Stimulated activated CD8-positive, alpha-beta memory T cell treated with anti-CD3 and anti-CD28 coated beads, Interleukin-2, amount 100 ng/mL, for 1 hour (primary cell): ENCODE results near the gene ANO4.
"Not testable (repeated sequence)": the region's sequence is repeated elsewhere in the genome, so short reads cannot be mapped to it uniquely, and the experiment has no call there.

ENCODE experiments used
- DNase-seq, 2 donors: peaks; one replicate each; pipeline ENCODE4 v3.0.0-alpha.2; 2020; ENCODE audit warnings: low read depth in 2 of 2

The ANO4 gene

DNA sequence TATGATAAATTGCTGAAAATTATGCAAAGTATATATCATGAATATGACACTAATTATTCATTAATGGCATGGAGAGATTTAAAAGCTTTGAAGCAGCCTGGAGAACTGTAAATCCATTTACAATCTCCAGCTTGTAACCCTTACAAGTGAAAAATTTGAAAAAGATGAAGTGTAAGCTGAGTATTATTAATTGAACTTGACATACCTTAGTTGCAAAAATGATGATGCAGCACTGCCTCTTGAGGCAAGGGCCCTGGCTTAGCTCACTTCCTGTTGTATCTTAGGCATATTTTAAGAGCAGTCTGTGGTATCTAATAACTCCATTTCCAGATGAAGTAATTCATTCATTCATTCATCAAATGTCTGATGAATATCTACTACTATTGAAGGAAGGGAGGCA is 158.6 kb downstream of the ANO4 start:
- DNase-seq, result no peak

DNA sequence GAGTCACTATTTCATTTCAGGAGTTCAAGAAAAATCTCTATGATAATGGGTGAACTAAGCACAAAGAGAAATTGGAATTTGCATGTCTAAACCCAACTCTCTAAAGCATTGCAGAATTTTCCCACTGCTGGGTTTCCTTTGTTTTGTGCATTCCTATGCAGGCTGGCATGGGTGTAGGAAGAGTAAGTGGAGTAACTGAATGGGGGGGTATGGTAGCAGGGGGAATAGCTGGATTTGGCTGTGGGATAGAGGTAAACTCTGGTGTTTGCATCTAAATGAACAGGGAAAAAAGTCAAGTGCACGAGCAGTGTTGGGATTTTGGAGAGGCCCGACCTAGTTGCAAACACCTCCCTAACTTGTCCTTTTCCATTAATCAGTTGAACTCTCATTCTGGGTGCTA is 159.1 kb downstream of the ANO4 start:
- no peak for DNase-seq

DNA sequence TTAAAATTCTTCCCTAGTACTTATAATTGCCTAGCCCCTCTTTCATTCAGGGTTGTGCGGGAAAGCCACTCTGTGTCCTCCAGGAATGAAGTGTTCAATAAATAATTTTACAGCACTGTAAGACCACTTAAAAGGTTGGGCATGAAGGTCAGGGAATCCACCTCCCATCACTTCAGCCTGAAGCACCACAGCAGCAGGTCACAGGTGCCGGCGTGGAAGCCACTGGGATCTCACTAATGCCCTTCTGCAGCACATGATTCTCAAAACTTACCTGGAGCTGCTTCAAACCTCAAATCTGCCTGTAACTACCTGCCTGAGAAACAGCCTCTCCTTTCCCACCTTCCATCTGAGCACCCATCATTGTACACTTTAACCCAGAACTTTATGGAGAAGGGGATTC is 159.5 kb downstream of the ANO4 start:
- DNase-seq, result no peak

DNA sequence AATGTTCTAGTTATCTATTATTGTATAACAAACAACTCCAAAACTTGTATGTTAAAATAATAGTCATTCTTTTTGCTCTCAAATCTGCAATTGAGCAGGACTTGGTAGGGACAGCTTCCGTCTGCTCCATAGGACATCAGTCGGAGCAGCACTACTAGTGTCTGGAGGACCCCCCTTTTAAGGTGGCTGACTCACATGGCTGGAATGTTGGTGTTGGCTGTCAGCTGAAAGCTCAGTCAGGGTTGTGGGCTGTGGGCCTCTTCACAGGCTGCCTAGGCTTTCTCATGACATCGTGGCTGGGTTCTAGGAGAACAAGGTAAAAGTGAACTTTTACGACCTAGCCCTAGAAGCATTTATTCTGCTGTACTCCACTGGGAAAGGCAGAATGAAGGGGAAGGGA is 160.6 kb downstream of the ANO4 start:
- DNase-seq, result no peak

DNA sequence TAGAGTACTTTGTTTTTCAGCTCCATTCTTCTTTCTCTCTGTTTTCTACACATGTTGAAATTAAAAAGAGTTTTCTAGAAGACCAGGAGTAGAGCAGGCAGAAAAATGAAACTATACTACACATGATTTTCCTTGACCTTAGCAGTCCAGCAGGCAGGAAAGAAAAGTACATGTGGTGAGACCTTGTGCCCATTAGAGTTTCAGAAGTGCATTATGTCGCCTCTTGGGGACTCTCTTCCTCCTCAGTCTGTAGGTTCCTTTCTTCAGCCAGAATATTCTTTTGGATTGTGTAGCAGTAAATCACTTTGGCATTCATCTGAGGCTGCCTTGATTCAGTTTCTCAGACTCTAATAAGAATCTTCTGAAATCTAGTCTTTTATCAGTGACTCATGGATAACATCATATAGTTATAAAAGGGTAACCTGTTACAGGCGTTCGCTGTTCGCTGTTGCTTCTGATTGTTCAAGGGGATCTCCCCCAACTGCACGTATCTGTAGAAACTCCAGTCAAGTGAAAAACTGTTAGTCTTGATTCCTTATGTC is 161.8 kb downstream of the ANO4 start:
- DNase-seq, result no peak

DNA sequence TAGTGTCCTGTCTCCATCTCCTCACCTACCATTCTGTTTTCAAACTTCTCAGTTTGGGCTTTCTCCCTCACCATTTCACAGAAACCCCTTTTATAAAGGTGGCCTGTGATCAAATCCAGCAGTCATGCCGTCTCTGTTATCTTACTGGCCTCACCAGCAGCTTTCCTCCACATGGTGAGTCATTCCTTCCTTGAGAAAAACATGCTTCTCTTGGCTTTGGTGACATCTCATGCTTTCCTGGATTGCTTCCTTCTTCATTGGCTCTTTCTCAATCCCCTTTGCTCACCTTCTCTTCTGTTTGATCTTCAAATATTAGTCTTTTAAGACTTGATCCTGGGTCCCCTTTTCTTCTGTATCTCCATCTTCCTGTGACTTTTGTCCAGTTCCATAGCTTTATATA is 164.9 kb downstream of the ANO4 start:
- no peak for DNase-seq

DNA sequence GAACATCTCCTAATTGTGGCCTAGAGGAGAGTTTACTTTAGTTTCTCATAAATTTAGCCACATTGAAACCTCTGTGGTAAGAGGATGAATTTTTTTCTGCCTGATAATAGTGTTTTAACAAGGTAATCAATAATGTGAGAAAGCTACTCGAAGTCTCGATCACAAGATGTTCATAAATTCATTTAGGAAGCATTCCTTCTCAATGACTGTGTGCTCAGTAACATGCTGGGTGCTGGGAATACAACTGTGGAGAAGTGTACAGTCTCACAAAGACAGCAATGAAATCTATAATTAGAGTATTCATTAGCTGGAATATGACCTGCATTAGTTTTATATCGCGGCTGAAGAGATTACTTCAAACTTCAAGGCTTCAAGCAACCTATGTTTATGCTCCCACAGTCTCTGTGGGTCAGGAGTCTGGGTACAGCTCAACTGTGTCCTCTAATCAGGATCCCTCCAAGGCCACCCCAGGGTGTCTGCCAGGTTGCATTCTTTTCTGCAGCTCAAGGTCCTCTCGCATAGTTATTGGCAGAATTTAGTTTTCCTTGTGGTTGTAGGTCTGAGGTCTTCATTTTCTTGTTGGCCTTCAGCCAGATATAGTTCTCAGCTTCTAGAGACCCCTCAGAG is 167.6 kb downstream of the ANO4 start:
- no peak for DNase-seq

DNA sequence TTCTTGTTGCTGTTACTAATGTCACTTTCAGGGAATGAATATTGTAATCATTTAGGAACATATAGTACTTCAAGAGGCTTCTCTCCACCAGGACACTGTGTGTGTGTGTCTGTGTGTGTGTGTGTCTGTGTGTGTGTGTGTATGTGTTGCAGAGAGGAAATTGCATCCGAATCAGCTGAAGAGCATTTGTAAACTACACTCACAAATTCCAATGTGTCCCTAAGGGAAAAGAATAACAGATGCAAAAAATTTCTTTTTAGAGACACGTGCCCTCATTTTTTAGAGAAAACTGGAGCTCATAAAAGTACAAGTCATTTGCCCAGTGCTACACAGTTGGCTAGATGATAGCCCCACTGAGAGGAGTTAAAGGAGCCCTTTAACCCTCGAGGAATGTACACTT is 168.8 kb downstream of the ANO4 start:
- no peak for DNase-seq

DNA sequence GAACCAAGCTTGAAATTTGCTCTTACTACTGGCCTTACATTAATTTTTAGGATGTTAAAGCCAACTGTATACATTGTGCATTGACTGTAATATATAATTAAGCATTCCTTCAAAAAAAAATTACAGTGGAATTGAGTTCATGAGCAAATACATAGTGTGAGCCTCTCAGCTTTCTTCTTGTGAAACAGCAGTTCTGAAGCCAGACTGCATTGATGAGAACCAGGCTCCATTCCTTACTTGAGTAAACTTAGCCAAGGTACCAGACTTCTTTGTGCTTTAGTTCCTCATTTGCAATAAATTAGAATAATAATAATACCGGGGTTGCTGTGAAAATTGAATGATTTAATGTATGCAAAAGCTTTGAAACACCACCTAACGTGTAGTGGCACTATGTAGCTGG is 169.5 kb downstream of the ANO4 start:
- no peak for DNase-seq

DNA sequence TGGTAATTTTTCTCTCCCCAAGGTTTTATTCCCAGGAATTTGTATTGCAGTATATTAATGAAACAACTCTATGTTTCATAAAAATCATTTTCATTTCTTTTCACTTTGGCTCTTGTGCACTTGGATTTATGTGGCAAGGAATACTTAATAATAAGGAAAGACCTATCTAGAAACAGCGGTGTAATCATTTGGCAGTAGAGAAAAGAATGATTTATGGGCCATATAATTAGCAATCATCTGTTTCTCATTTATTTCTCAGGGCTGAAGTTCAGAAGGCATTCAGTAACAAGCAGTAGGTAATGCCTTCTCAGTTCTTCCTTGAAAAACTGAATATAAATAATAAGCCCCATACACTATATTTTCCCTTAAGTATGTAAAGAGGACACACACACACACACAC is 172.6 kb downstream of the ANO4 start:
- no peak for DNase-seq

DNA sequence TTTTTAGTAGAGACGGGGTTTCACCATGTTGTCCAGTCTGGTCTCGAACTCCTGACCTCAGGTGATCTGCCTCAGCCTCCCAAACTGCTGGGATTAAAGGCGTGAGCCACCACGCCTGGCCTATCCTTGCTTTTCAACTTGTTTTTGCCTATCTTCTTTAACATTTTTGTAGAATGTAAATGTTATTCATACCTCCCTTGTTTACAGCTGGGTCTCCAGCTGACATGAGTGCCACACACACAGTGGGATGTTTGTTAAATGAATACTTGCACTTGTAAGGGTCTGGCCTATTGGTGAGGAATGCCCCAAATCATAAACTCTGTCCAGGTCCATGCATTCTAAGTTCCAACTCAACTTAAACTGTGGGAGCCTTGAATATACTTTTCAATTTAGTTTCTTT is 176.3 kb downstream of the ANO4 start:
- no peak for DNase-seq

DNA sequence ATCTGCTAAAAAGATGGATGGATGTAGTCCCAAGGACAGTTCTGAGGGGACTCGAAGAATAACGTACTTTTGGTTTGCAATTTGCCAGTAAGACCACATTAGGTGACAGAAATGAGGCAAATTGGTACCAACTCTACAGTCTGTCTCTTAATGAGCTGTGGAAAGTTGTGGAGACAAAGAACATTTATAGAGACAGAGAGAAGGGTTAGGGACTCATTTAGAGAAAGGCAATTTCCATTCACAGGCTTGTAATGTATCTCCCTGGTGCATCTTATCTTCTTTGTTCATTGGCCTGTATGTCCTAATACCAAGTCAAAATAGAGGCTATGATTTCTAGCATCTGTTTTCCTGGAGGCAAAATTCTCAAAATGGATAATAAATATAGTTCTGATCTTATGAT is 177.5 kb downstream of the ANO4 start:
- no peak for DNase-seq

DNA sequence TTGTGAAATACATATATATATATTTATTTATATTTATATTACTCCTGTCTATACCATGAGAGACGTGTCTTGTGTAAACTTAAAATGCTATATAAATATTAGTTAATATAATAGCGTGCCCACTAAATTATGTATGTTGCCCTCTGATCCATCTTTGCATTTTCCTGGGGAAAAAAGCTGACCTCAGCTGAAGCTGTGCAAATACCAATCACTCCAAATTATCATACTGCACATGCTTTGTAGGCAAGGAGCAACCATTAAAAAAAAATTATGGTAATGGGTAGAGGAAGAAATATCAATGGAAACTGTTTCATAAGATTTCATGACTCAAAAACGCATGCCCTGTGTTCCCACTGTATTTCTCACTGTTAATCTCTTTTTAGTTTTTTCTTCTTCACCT is 179.8 kb downstream of the ANO4 start:
- DNase-seq, result no peak

DNA sequence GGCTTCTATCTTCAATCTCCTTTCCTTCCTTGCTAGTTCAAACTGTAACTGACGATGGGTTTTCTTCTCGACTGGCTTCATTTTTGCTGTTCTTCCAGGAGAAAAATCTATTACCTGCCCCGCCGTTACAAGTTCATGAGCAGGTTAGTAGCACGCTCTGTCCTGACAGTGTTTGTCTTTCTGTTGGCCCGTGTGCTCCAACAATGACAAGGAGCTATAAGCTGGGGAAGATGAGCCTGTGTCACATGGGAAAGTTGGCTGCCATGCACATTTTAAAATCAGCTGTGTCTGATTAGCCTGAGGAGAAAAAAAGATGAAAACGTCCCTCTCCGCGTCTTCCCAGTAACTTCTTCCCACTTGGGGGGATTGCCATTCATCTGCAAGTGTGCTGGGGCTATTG is 180.2 kb downstream of the ANO4 start:
- DNase-seq, result no peak

DNA sequence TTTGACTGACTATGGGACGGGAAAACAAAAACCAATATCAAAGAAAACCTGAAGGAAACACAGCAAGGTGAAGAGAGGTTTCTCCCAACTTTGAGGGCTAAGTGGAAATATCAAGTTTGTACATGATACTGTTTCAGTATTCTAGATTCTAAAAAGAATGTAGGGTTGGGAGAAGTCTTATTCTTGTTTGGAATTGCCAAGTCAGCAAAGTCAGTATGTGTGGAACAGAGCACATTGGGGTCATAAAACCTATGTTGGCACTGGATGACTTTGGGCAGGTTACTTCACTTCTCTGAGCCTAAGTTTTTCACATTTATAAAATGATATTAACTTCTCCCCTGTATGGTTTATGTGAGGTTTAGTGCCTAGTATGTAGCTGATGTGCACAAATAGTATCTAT is 182.2 kb downstream of the ANO4 start:
- DNase-seq, result no peak

DNA sequence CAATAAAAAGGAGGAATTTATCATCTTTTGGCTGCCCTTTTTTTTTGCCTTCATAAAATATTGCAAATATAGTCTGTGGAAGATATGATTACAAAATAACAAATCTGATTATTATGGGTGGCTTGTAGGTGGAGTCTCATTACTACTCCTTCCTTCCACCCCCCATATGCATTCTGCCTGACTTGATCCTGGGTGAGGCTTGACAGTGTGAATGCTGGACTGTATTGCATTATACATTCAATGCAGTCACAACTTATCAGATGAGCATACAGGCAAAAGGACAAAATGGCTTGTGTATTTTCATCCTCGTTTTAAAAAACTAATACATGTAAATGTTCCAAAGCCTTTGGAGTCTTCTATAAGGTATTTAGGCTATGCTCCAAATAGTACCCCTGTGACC is 186.3 kb downstream of the ANO4 start:
- no peak for DNase-seq

DNA sequence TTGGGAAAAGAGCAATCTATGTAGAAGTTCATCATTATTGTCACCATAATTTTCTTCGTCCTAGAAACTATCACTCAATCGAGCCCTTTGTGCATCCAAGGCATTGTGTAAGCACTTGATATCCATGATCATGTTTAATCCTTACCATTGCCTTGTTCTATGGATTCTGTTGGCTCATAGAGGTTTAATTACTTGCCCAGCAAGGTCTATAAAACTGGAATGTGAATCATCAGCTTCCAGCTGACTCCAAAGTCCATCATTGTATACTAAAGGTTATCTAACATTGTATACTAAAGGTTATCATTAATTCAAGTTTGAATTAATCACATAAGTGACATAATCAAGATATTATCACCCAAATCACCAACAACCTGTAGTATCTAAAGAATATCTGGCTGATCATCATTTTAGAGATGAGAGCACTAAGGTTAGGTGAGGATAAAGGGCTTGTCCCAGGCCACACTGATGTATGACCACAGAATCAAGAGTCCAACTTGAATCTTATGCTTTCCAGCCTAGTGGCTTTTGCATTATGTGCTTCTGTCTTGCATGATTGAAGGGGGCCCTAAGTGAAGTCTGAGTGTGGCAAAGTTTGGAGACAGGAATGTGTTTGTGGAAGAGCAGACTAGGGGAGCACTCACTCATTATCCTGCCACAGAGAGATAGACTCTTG is 188.1 kb downstream of the ANO4 start:
- DNase-seq, result no peak

DNA sequence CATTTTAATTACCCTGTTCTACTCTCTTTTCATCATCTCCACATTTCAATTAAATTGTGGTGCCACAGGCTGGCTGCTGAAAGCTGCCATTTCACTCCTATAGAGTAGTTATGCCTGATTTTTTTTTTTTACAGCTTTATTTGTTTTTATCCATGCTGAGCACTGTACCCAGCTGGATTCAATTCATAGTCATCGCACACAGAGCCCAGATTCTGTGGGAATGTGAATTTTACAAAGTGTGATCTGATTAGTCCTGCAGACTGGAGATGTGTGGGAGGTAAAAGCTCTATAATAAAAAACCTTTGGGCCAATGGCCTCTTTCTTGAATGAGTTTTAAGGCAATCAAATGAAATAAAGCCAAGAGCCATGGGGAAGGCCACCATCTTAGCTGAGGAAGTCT is 190.2 kb downstream of the ANO4 start:
- no peak for DNase-seq

DNA sequence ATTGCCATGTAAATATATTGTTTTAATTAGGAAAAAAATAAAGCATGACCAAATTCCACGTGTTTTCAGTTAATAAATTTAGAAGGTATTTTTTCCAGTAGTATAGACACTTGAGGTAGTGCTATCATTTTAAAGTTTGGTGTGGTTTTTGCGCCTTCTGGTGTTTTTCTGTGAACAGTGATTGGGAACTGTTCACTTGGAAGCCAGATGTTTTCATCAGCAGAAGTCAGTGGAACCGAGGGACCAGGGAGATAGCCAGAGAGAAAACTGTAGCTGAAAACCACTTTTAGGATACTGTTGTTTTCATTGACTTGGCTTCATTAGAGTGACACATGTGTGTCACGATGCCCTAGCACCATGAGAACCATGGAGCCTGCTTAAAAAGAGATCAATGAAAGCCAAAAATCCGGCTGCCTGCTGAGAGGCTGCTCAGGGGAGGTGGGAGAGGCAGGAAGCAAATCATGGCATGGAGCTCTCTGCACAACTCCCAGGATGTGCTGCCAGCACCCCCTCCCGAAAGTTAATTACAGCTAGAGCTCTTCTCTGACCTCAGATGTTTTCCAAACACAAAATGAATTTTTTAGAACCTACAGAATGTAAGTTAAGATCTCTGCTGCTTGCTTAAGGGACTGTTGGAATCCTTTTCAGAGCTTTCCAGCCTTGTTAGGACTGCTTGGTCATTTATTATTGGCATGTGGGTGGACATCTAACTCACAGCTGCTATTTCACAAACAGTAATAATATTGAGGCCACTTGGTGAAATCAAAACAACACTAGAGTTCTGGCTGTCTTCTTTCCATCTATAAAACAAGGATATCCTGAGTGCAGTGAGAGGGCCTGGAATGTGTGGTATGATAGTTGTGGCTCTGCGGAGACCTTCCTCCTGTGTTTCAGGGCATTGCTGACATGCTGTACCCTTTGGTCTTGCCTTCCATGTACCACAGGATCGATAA is 192.3 kb downstream of the ANO4 start:
- DNase-seq, result no peak

DNA sequence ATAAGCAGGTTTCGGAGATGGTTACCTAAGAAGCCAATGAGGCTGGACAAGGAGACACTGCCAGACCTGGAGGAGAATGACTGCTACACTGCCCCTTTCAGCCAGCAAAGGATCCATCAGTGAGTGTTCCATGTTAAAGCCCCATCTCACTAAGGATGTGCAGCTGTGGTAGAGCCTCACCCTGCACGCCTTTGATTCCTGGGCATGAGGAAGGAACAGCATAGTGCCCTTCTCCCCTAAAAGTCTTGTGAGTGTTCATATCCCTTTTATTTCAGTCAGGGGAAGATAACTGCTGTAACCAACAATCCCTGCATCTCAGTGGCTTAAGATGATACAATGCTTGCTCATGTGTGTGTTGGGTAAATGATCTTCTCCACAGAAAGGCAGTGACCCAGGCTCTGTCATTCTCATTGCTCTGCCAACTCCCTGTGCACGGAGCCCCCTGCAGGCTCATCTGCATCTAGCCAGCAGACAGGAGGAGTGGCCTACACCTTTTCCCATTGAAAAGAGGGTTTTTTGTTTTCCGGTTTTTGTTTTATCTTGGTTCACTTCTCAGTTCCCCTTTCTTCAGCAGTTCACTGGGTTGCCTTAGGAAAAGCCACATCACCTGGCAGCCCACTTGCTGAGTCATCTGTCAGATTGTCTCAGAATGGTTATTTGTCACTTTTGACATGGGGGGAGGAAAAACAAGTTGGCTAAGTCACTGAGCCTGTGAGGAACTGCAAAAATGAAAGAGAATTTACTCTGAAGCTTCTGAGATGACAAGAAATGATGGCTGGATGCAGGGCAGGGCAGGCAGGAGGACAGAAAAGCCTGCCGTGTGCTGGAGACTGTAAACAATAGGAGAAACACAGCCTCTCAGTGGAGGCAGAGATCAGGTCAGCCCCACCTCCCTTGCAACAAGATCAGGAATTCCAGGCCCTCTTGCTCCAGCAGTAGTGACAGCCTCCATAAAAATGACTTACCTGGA is 193.3 kb downstream of the ANO4 start:
- DNase-seq, result no peak

DNA sequence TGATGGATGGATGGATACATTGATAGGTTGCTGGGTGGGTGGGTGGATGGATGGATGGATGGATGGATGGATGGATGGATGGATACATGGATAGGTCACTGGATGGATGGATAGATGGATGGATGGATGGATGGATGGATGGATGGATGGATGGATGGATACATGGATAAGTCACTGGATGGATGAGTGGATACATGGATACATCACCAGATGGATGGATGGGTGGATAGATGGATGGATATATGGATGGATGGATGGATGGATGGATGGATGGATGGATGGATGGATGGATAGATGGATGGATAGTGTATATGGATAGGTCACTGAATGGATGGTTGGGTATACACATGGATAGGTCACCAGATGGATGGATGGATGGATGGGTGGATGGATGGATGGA is 194.9 kb downstream of the ANO4 start:
- not testable (repeated sequence) for DNase-seq
